ENCODE results near the gene KSR1.
A peak's percentile ranks its signal among the peaks of the same experiment; 100 is the strongest.

Gene KSR1

GRCh38 chr17:27558341-27558740 is 102.1 kb downstream of the KSR1 start:
- no peak for DNase-seq

- no peak for DNase-seq
These were observed 102.7 kb downstream of the KSR1 start for GRCh38 chr17:27558842-27559505.

GRCh38 chr17:27559506-27560481 is 103.5 kb downstream of the KSR1 start:
- DNase-seq: no peak

GRCh38 chr17:27560668-27561067 is 104.4 kb downstream of the KSR1 start:
- no peak for DNase-seq

- DNase-seq: no peak
These were observed 106.7 kb downstream of the KSR1 start for GRCh38 chr17:27562777-27563455.

GRCh38 chr17:27563532-27563931 is 107.3 kb downstream of the KSR1 start:
- DNase-seq: no peak

GRCh38 chr17:27564463-27564862 is 108.2 kb downstream of the KSR1 start:
- no peak for DNase-seq

- DNase-seq: no peak
These were observed 109.8 kb downstream of the KSR1 start for GRCh38 chr17:27565874-27566670.

- DNase-seq: no peak
These were observed 110.7 kb downstream of the KSR1 start for GRCh38 chr17:27566671-27567562.

- DNase-seq: no peak
These were observed 111.3 kb downstream of the KSR1 start for GRCh38 chr17:27567563-27567859.

GRCh38 chr17:27568216-27568615 is 112.0 kb downstream of the KSR1 start:
- DNase-seq: no peak

GRCh38 chr17:27568811-27569210 is 112.6 kb downstream of the KSR1 start:
- DNase-seq: no peak

- peak; percentile 22 for DNase-seq
These were observed 113.0 kb downstream of the KSR1 start for GRCh38 chr17:27569257-27569722.

GRCh38 chr17:27569884-27570577 is 113.8 kb downstream of the KSR1 start:
- no peak for DNase-seq

- DNase-seq: no peak
These were observed 114.3 kb downstream of the KSR1 start for GRCh38 chr17:27570578-27570914.

GRCh38 chr17:27571563-27572352 is 115.5 kb downstream of the KSR1 start:
- no peak for DNase-seq

- DNase-seq: no peak
These were observed 116.4 kb downstream of the KSR1 start for GRCh38 chr17:27572665-27573064.

- no peak for DNase-seq
These were observed 117.3 kb downstream of the KSR1 start for GRCh38 chr17:27573548-27573947.

GRCh38 chr17:27573971-27574525 is 117.8 kb downstream of the KSR1 start:
- DNase-seq: no peak

Measured in retina (tissue), 1 donor.